Kidney epithelial cell (primary cell): ENCODE measurements around the gene GRIK3. TPM values are rescaled to one million over a fixed set of nuclear protein-coding genes. Genes with fewer than 3 reads are reported as not detected.

ENCODE experiments used
- DNase-seq: peaks from one replicate; pipeline ENCODE4 v3.0.0-alpha.2; 2010; ENCODE audit warnings: low read depth
- H3K27me3 ChIP-seq: 2 replicates; pipeline ENCODE4 v1.6.0; 2011; ENCODE audit warnings: low read length; ENCODE audit not compliant: control insufficient read depth, insufficient read depth
- H3K36me3 ChIP-seq: 2 replicates; pipeline ENCODE4 v1.5.1; 2011; ENCODE audit warnings: low read length; ENCODE audit not compliant: control insufficient read depth, insufficient read depth
- H3K4me3 ChIP-seq: 2 replicates; pipeline ENCODE4 v1.5.1; 2011; ENCODE audit warnings: low read depth, mild to moderate bottlenecking, control low read depth, low read length
- total RNA-seq: library from RNA; depleted of rRNA; stranded (reverse); fragments of >200 nt; gene quantifications from 2 replicates; pipeline ENCODE4 v1.2.3, GENCODE V29; 2015
- TF ChIP-seq, protein P1 (sequence below): IDR thresholded peaks from 2 replicates; pipeline ENCODE4 v1.5.1; 2011; ENCODE audit warnings: mild to moderate bottlenecking, moderate library complexity, low read length, control low read depth, inconsistent platforms; ENCODE audit not compliant: insufficient read depth, poor library complexity, severe bottlenecking

The GRIK3 gene
- total RNA-seq, 1 donor from 2014 or later: under 0.01 TPM

DNA sequence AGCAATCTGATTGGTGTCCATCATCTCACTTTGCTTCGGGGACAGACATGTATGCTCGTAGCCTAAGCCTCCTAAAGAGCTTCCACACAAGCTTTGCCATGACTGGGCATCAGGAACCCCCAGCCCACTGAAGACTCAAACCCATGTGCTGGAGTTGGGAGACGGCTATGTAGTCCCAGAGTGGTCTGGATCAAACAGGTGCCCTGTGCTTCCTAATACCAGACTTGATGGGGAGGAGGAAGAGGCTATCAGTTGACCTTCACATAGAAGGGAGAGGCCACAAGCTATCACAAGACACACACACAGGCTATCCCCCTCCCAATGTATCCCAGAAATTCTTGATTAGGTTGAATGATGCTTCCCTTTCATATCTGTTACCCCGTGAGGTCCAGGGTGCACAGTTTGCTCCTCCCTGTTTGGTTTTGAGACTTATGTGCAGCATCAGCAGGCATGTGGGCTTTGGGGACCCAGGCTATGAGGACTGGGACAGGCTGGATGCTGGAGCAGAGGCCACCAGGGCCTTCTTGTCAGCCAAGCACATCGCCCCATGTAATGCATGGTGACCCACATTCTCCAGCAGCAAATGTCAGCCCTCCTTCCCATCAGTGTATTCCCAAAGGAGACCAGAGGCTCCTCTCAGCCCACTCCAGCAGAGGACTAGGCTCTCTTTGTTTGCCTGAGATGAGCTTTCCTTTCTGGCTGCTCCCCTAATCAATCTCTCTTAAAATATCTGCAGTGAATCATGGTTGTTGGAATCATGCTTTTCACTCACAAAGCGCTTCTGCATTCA, 159.8 kb downstream of the GRIK3 start:
- Histone ChIP-seq H3K4me3 (no peak overlapping the region), H3K27me3 (no peaks in the 10 kb centered on the region), H3K36me3 (no peaks in the 10 kb centered on the region)
- TF ChIP-seq, protein P1, sequence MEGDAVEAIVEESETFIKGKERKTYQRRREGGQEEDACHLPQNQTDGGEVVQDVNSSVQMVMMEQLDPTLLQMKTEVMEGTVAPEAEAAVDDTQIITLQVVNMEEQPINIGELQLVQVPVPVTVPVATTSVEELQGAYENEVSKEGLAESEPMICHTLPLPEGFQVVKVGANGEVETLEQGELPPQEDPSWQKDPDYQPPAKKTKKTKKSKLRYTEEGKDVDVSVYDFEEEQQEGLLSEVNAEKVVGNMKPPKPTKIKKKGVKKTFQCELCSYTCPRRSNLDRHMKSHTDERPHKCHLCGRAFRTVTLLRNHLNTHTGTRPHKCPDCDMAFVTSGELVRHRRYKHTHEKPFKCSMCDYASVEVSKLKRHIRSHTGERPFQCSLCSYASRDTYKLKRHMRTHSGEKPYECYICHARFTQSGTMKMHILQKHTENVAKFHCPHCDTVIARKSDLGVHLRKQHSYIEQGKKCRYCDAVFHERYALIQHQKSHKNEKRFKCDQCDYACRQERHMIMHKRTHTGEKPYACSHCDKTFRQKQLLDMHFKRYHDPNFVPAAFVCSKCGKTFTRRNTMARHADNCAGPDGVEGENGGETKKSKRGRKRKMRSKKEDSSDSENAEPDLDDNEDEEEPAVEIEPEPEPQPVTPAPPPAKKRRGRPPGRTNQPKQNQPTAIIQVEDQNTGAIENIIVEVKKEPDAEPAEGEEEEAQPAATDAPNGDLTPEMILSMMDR: no peak
- DNase-seq: no peak

DNA sequence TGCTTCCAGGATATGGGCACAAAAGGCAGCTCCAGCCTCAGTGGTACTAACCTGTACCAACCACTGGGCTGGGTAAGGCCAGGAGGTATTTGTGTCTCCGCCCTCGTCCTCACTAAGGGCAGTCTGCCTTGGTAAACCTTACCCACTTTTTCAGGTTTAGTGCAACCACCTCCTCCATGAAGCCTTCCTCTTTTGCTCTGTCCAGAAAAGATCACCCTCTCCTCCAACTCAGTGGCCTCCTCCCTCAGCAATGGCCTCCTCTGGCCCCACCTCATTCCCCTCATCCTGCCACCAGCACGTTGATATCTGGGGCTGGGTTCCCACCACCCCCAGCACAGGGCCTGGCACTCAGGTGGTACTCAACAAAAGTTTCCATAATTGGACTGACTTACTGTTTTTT, 161.5 kb downstream of the GRIK3 start:
- no peaks in the 10 kb centered on the region for H3K27me3 ChIP-seq
- H3K4me3 ChIP-seq: no peak overlapping the region
- DNase-seq: no peak
- TF ChIP-seq, protein P1: no peak
- H3K36me3 ChIP-seq: no peaks in the 10 kb centered on the region

DNA sequence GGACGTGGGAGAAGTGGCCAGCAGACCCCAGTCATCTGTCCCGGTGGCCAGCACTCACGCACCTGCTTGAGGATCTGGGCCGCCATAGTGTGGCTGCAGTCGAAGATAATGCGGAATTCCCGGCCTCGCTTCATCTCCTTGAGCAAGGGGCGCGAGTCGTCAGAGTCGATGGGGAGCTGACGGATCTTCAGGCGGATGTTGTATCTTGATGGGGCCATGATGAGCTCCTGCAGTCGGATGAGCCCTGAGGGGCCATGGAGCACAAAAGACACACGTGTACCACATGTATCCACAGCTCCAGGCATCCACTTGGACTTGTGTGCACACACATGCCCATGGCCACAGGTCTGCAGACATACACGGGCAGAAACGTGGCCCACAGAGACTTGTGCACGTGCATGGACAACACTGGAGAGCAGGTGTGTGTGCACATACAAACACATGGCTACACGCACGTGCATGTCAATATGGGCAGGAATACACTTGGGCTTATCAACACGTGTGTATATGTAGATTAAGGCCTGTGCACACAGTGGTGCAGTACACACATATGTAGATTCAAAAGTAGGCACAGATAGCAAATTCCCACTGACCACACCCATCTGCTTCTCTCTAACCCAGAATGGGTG, 162.1 kb downstream of the GRIK3 start:
- TF ChIP-seq, protein P1: no peak
- Histone ChIP-seq H3K36me3 (no peaks in the 10 kb centered on the region), H3K4me3 (no peak overlapping the region), H3K27me3 (no peaks in the 10 kb centered on the region)
- no peak for DNase-seq

DNA sequence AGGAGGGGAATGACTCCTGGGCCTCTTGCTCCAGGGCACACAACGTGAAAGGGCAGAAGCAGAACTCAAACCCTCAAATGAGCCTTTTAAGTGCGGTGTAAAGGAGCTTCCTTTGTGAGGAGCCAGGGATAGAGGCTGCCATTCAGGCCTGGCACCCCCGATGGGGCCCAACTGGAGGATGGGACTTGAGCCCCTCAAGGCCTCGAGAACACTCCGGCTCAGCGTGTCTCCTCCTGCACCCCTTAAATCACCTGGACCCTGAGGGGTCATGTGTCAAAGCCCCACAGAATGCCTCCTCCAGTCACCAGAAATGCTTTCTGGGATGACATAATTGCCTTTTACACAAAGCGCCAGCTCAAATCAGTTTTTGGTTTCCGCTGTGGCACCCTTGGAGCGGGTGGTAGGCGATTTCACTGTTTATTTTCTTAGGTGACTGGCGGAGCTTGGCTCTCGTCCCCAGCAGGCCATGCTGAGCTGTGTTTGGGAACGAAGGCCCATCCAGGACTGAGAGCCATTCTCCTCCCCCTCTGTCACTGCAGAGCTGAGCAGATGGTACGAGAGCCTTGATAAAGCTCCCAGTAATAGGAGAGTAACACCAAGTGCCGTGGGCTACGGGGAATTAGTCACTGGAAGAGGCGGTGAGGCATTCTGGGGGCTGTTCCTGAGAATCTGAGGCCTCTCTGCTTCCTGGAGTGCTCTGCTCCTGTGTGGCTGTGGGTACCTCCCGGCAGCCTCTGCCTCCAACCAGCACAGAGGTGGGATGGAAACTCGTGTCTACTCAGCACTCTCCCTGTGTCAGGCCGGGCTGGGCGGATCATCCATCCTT, 163.0 kb downstream of the GRIK3 start:
- Histone ChIP-seq H3K36me3 (no peaks in the 10 kb centered on the region), H3K27me3 (no peaks in the 10 kb centered on the region), H3K4me3 (no peak overlapping the region)
- DNase-seq: no peak
- TF ChIP-seq, protein P1: no peak

DNA sequence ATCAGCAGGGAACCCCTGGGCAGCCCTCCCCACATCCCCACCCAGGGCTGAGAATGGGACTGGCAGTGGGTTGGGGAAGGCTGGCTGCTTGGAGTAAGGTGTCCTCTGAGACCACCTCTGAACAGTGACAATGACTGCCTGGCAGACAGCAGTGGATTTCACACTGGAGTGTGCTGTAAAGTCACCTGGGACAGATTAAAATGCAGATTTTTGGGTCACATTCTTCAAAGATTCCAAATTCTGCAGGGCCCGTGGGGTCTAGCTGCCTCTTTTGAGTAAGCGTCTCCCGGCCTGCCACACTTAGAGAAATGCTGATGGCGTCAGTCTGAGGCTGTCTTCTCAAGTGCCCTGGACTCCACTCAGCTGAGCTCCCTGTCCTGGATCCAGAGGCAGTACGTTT, 164.5 kb downstream of the GRIK3 start:
- H3K4me3 ChIP-seq: no peak overlapping the region
- H3K36me3 ChIP-seq: no peaks in the 10 kb centered on the region
- no peak for DNase-seq
- H3K27me3 ChIP-seq: no peaks in the 10 kb centered on the region
- TF ChIP-seq, protein P1: no peak
